G401 (cell line): ENCODE measurements around the gene SRRM5. TPM values are rescaled to one million over a fixed set of nuclear protein-coding genes. Genes with fewer than 3 reads are reported as not detected.
A peak's percentile ranks its signal among the peaks of the same experiment; 100 is the strongest.

Experiments
- DNase-seq: peaks from one replicate; pipeline ENCODE4 v3.0.0-alpha.2; 2015; ENCODE audit warnings: low spot score
- in situ Hi-C: cut with HindIII; loops from 2 replicates; pipeline ENCODE4 v1.10.0; 2016; ENCODE audit warnings: low sequenced_read_pairs, mixed read lengths
- total RNA-seq: library from RNA; depleted of rRNA; stranded (reverse); fragments of >200 nt; shearing (Covaris generic); gene quantifications from 2 replicates; pipeline ENCODE4 v1.2.3, GENCODE V29; 2014

The SRRM5 gene
- total RNA-seq, 1 experiment from 2014 or later: not detected

DNA sequence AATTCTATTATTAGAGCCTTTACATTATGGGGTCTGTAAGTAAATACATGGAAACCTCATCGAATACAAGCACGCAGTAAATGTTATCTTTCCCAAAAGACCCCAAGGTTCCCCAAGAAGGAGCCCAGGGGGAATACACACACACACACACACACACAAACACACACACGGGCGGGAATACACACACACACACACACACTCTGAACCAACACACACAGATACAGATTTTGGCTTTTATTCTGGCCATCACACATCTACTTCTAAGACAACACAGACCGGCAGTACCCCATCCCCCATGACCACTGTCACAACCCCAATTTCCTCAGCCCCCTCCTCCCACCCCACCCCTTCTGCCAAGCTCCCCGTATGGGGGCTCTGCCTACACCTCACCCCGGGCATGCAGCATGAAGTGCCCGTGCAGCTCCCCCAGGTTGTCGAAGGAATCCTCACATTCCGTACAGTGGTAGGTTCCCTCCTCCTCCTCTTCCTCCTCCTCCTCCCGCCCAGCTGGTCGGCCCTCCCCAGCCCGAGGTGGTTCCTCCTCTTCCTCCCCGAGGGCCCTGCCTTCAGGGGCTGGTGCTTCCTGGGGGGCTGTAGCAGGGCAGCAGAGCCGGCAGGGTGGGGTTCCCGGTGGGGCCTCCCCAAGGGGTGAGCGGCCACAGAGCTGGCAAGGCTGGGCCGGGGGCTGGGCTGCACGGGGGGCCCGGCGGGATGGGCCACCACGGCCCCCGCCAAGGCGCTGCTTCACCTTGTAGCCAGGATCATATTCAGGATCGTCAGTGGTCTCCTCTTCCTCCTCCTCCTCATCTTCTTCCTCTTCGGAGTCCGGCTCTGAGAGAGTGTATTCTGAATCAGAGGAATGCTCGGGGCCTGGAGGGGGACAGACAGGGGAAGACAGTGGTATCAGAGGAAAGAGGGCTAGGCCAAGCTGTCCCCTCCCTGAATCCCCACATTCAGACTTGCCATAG is 4.4 kb upstream of the SRRM5 start:
- in situ Hi-C loops: no loop called here
- no peak for DNase-seq

DNA sequence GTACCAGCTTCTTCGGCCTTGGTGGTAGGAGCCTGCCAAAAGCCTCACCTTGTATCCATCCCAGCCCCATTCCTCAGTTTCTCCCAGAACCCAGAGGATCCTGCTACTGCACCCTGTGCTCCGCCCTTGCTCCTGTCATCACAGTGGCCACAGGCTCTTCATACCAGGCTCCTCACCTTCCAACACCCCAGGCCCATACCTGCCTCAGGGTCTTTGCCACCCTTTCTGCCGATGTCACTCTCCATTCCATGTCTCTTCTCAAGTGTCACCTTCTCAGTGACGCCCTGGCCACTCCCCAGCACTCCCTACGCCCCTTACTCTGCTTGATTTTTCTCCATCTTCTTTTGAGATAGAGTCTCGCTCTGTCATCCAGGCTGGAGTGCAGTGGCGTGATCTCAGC is 2.0 kb upstream of the SRRM5 start:
- in situ Hi-C loops: no loop called here
- DNase-seq: no peak

- in situ Hi-C loops: no loop called here
- DNase-seq: no peak
Measured at GRCh38 chr19:43610493-43610892, 1.4 kb upstream of the SRRM5 start.

DNA sequence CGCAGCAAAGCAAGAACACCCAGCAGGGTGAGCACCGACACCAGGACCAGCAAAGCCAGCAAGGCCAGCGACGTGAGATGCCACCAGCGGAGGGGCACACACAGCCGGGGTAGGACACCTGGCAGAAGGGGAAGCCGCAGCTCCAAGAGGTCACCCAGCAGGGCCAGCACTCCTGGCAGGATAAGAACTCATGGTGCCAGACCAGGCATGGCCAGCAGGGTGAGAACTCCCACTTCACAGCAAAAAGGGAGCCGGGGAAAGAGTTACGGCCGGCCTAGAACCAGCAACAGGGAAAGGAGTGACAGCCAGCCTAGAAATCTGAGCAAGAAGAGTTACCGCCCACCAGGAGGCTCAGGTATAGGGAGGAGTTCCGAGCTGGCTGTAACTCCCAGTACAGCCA is 486 bp downstream of the SRRM5 start:
- DNase-seq: no peak
- in situ Hi-C loops: no loop called here

- in situ Hi-C loops: no loop called here
- no peak for DNase-seq
Measured at GRCh38 chr19:43616306-43616705, 4.4 kb downstream of the SRRM5 start.

GRCh38 chr19:43616954-43617353 is 5.1 kb downstream of the SRRM5 start:
- DNase-seq: no peak
- in situ Hi-C loops: no loop called here

GRCh38 chr19:43618921-43619261 is 7.0 kb downstream of the SRRM5 start:
- in situ Hi-C loops: no loop called here
- no peak for DNase-seq

DNA sequence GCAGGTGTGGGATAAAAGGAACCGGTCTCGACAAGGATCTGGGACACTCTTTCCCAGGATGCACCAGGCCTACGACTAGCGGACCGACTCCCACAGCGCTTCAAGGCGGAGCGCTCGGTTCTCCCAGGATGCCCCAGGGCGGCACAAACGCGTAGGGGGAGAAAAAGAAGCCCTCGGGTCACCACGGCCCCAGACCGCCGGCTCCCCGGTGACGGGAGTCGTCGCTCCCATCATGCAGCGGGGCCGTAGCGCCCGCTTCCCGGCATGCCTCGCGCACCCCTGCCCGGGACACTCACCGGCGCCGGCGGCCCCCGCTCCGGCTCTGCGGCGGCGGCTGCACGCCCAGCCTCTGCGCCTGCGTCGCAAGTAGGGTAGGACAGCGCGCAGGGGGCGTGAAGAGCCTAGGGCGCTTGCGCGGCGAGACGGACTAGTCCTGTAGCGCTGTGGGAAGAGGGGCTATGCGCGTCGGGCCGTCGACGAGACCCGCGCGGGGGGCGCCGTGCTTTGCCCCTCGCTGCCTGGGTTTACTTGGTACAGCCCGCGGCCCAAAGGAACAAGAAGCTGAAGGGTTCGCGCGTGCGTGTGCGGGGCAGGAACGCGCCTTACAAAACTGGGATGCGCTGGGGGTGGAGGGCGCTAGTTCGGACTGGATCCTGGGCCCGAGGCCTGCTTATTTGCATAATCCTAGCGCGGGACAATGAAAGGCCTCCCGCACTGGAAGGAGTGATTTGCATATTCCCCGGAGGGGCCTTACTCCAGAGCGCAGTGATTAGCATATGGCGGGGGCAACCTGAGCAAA is 7.6 kb downstream of the SRRM5 start, which contains the start of gene ZNF428:
ZNF428 (minus strand) TSS at position 368 of the 799 bp plus-strand sequence. CDS start 5,325 bp downstream, outside the sequence.
- DNase-seq: peak; percentile 95
- in situ Hi-C loops: no loop called here

DNA sequence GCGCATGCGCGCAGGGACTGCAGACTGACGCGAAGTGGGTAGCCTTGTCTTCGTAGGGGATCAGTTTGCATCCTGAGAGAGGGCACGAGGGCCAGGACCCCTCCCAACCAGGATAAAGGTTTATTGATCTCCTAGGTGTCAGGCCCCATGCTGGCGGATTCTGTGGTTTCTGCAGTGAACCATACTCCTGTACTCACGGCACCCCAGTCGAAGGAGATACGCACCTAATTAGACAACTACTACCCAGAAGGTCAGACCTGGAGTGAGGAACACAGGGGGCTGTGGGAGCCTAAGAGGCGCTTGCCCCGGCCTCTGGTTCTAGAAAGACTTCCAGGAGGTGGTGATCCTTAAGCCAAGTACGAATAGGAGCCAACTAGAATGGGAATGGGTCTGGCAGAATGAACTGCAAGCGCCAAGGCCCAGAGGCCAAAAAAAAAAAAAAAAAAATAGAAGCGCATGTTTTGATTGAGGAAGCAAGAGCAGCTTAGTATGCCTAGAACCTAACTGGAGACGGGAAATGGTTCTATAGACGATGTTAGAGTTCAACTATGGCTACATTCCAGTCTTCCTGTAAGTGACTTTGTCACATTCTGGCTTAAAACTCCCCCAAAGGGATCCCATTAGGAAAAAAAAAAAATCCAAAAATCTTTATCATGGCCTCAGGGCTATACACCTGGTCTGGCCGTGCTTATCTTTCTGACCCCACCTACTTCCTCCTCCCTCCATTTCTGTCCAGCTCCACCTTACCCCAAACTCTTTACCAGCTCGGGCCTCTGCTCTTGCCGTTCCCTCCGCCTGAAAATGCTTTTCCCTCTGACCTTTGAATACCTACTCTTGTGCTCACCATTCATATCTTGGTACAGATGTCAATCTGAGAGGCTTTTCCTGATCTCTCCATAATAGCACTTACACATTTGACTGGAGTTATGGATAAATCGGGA is 8.4 kb downstream of the SRRM5 start:
- in situ Hi-C loops: no loop called here
- DNase-seq: no peak

GRCh38 chr19:43622070-43622469 is 10.2 kb downstream of the SRRM5 start:
- in situ Hi-C loops: no loop called here
- no peak for DNase-seq

DNA sequence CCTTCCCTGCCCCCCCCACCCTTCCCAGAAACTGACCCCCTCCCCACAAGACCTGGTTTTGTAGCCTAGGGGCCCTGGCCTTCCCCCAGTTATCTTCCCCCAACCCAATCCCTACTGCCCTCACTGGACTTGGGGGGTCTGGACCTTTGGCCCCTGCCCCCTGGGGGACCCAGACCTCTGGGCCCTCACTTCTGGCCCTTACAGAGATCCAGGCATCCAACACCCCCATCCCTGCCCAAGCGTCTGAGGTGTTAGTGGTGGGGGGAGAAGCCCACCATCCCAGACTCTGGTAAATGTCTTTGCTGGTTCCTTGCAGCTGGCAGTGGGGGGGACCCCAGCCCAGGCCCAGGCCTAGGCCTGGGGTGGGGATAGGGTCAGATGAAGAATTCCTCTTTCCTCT is 11.1 kb downstream of the SRRM5 start:
- in situ Hi-C loops: no loop called here
- DNase-seq: no peak

GRCh38 chr19:43623889-43624670 is 12.2 kb downstream of the SRRM5 start:
- DNase-seq: no peak
- in situ Hi-C loops: no loop called here

DNA sequence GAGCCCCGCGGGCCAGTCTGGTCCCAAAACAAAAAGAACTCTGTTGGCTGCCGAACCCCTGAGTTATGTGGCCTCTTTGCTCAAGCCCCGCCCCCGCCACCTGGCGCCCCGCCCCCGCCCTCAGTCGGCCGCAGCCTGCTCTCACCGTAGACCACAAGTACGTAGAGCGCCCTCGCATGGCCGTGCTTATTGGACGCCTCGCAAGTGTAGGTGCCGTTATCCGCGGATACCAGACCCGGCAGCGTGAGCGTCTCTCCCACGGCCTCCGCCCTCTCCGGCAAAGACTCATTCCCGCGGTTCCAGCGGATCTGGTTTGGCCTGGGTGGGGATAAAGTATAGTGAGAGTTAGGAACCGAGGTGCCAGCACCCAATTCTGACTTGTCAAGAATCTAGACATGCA is 13.0 kb downstream of the SRRM5 start:
- no peak for DNase-seq
- in situ Hi-C loops: no loop called here

- peak; percentile 43 for DNase-seq
- in situ Hi-C loops: no loop called here
Measured at GRCh38 chr19:43625918-43626579, 14.2 kb downstream of the SRRM5 start.

DNA sequence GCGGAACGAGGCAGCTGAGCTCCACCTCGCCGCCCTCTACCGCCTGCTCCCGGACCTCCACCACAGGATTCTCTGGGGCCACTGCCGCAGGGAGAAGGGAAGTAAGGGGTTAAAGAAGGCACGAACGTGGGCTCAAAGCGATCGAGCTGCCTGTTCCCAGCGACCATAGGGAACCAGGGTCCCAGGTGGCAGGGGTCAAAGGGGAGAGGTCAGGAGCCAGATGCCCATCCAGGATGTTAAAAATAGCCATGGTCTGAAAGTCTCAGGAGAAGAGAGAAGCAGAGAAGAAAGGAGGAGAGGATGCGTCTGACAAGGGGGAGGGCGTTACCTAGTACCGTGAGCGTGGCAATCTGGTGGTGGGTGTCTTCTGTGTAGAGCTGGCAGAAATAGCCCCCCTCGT is 14.9 kb downstream of the SRRM5 start:
- in situ Hi-C loops: no loop called here
- DNase-seq: no peak

DNA sequence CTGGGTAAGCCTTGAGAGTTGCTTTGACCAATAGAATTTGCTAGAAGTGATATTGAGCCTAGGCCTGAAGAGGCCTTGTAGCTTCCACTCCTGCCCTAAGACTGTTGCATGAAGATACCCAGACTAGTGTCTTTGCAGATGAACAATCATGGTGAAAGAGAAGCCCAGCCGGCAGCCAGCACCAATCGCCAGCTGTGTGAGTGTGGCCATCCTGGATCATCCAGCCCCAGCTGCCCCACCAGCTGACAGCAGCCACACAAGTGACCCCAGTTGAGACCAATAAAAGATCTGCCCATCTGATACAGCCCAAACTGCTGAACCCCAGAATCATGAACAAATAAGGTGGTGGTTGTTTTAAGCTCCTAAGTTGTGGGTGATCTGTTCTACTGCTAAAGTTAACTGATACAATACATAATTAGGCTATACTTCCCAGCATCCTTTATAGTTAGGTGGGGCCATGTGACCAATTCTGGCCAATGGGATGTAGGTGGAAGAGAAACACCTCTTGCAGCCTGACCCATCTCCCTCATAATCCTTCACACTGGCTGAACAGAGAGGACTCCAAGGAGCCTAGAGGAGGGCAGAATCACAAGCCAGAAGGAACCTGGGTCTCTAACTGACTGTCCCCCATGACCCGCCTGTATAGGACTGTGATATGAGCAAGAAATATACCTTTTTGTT is 16.9 kb downstream of the SRRM5 start:
- in situ Hi-C loops: no loop called here
- no peak for DNase-seq

DNA sequence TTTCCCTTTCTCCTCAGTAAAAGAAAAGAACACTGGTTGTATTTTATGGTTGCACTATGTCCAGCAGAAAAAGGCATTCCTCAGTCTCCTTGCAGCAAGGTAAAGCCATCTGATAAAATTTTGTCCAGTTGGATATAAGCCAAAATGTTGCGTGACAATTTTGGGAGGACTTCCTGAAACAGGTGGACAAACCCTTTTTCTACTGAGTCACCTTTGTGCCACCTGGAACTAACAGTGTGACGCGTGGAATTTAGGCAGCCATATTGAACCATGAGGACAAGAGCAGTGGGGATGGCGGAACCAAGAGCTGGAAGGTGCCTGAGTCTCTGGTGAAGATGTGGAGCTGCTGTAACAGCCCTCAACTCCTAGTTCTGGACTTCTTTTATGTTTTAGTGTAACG is 19.6 kb downstream of the SRRM5 start:
- in situ Hi-C loops: no loop called here
- no peak for DNase-seq
